Heart left ventricle (tissue), 16 donors: ENCODE measurements around the gene WIPF2. TPM values are rescaled to one million over a fixed set of nuclear protein-coding genes. Genes with fewer than 3 reads are reported as not detected.

Experiments
- ATAC-seq, 4 donors: fragments of 200-7000 bp; cut with Tn5 transposase; one replicate each; pipeline ENCODE4 v1.9.1; 2020 to 2022; ENCODE audit warnings: moderate library complexity in 4 of 4, mild to moderate bottlenecking in 3 of 4, moderate number of reproducible peaks in 1 of 4
- DNase-seq, 5 donors: peaks; one replicate each; pipeline ENCODE4 v3.0.0-alpha.2; 2020
- H3K27ac ChIP-seq, 12 donors: fragments of 200-600 bp; sonication (generic) in 4 of 12; one replicate each; pipeline versions ENCODE4 v1.5.0 to v1.8.0; 2016 to 2022; ENCODE audit warnings: mild to moderate bottlenecking in 2 of 12
- H3K27me3 ChIP-seq, 9 donors: fragments of 200-600 bp; sonication (generic) in 2 of 9; one replicate each; pipeline versions ENCODE4 v1.5.1 to v1.8.0; 2016 to 2022; ENCODE audit warnings: mild to moderate bottlenecking in 3 of 9
- H3K36me3 ChIP-seq, 9 donors: fragments of 200-600 bp; sonication (generic) in 2 of 9; one replicate each; pipeline versions ENCODE4 v1.5.0 to v1.8.0; 2018 to 2022; ENCODE audit warnings: mild to moderate bottlenecking in 2 of 9
- H3K4me1 ChIP-seq, 12 donors: fragments of 200-600 bp; sonication (generic) in 4 of 12; one replicate each; pipeline versions ENCODE4 v1.5.0 to v1.8.0; 2016 to 2022; ENCODE audit warnings: mild to moderate bottlenecking in 3 of 12
- H3K4me3 ChIP-seq, 12 donors: fragments of 200-600 bp; sonication (generic) in 4 of 12; one replicate each; pipeline versions ENCODE4 v1.5.0 to v1.8.0; 2017 to 2022; ENCODE audit warnings: mild to moderate bottlenecking in 9 of 12, moderate library complexity in 4 of 12
- H3K9me3 ChIP-seq, 12 donors: fragments of 200-600 bp; sonication (generic) in 4 of 12; one replicate each; pipeline versions ENCODE4 v1.5.0 to v1.8.0; 2016 to 2022; ENCODE audit warnings: mild to moderate bottlenecking in 1 of 12
- POLR2A ChIP-seq, 2 donors: fragments of 450-650 bp; IDR thresholded peaks; one replicate each; pipeline ENCODE4 v1.6.1; 2017; ENCODE audit warnings: antibody characterized with exemption in 2 of 2, mild to moderate bottlenecking in 2 of 2, moderate library complexity in 2 of 2
- WGBS, 4 donors: extraction: QIAGEN DNeasy Blood & Tissue Kit in 2 of 4; methylation state at CpG; one replicate each; pipeline versions ENCODE4 v1.1.5 to v1.1.7; 2013 to 2018; 5-methylcytosine and 5-hydroxymethylcytosine counted together
- intact Hi-C, 10 donors: fragments of 100-400 bp; cut with DNase I; formaldehyde crosslinking; loops; one replicate each; pipeline versions ENCODE4 v1.11.1 to v1.14.2; 2022
- microRNA-seq, 4 donors: library from miRNA; unstranded; fragments of <30 nt; microRNA quantifications; one replicate each; pipeline versions ENCODE4 to v1.2.0, GENCODE V29; 2017 to 2020
- polyA plus RNA-seq, 2 donors: library from polyadenylated mRNA; stranded (reverse); fragments of 200-250 nt; gene quantifications; one replicate each; pipeline ENCODE4 v1.2.3, GENCODE V29; 2013
- total RNA-seq, 9 donors: library from RNA; depleted of rRNA in 2 of 9; stranded (reverse); fragments of >200 nt in 2 of 9; fragmentation: NEBNext Ultra II Directional in 3 of 9; extraction: Animal tissue kit (Norgen Biotek cat#: 25700) in 3 of 9; gene quantifications; one replicate each; pipeline versions ENCODE4 v1.1.0 to v1.2.4, GENCODE V29; 2016 to 2023
- TF ChIP-seq, protein P1 (sequence below), 12 donors: fragments of 200-600 bp; sonication (generic) in 4 of 12; IDR thresholded peaks; one replicate each; pipeline versions ENCODE4 v1.5.0 to v1.8.0; 2018 to 2022; ENCODE audit warnings: antibody characterized with exemption in 12 of 12, mild to moderate bottlenecking in 5 of 12
- donor health status: ischemic (EF 13 %, LVEDD 7.1; RV severe dilation, severe dysfunction).
- donor health status: healthy with polysubstance abuse.
- donor health status: DM: no; HTN: yes; CAD: no.
- donor health status: DM: no; HTN: no; CAD: no.
- donor health status: ischemic (EF 25% LVEDD 6.9; RV normal size, moderate dysfunction).
- donor health status: ischemic (EF 25% LVEDD 5.7; RV mildly dilated, moderate dysfunction).
- donor health status: healthy.
- donor health status: DM: yes; HTN: yes; CAD: no.
- donor health status: ischemic (EF 35%, LVEDD 5.7; RV mildly dilated, moderate dysfunction).
- donor health status: nonischemic (EF 11% LVEDD 7.7; RV severe dilation, severe dysfunction).
- donor health status: DM: yes; HTN: yes; CAD: no.
- donor health status: PGD.
- donor health status: ischemic (EF 29% LVEDD 5.4; RV normal size, mild dysfunction).
- donor health status: nonischemic (EF 23%, LVEDD 6.1; RV moderate dilation, normal function).

The WIPF2 gene
- total and polyA plus RNA-seq, 11 donors, result 6.6 to 17.6 (median 11.2) TPM

DNA sequence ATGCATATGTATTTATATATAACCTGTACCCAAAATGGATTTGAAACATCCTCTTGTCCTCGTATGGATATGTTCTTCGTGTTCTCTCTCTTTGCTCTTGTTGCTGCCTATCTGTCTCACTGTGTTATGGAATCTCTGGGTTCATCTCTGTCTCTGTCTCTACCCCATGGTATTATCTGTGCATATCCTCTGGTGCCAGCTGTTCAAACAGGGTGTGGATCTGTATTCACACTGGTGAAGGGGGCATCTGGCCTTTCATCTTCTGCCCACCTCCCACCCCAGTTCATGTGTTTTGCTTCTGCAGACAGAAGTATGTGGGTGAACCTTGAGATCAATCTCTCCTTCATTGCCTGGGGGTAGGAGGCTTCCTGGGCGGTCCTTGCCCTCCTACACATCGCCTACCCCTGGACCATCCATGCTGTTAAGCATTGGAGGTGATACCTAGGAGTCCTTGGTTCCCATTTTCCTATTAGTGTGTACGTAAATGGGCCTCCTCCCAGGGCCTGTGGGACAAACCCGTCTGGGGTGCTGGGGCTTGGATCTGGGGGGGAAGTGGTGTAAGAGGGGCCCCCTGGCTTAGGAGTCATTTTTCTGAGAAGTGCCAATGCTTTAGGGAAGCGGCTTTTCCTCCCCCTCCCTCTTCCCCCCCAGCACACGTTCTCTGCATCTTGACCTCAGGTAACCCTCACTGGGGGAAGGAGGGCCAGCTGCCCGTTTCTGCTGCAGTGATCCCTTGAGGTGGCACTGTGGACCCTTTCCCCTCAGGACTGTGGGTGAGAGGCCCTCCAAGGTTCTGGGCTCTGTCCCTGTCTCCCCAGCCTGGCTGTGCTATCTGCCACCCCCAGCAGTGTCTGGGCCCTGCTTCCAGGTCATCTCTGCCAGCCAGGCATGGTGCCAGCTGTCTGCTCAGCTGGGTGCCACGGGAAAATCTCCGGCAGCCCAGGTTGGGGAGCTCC lies 111.0 kb downstream of the WIPF2 start:
- ATAC-seq (peak; percentile 35 to 51 (median 40)), DNase-seq (peak; percentile 82 to 89 (median 85))
- intact Hi-C loops, result no loop called here
- TF ChIP-seq, protein P1, sequence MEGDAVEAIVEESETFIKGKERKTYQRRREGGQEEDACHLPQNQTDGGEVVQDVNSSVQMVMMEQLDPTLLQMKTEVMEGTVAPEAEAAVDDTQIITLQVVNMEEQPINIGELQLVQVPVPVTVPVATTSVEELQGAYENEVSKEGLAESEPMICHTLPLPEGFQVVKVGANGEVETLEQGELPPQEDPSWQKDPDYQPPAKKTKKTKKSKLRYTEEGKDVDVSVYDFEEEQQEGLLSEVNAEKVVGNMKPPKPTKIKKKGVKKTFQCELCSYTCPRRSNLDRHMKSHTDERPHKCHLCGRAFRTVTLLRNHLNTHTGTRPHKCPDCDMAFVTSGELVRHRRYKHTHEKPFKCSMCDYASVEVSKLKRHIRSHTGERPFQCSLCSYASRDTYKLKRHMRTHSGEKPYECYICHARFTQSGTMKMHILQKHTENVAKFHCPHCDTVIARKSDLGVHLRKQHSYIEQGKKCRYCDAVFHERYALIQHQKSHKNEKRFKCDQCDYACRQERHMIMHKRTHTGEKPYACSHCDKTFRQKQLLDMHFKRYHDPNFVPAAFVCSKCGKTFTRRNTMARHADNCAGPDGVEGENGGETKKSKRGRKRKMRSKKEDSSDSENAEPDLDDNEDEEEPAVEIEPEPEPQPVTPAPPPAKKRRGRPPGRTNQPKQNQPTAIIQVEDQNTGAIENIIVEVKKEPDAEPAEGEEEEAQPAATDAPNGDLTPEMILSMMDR (IDR thresholded peaks at IDR 0.05), result no peak
- H3K27me3 ChIP-seq, result no peaks in the 10 kb centered on the region
- H3K4me3 ChIP-seq, result peak overlapping the region in 1 of 12 donors; percentile 39
- peak overlapping the region in 11 of 12 donors; percentile 66 to 98 (median 85) for H3K27ac ChIP-seq
- peaks cover 67 to 100% (median 99%) of the 10 kb centered on the region in 12 donors for H3K4me1 ChIP-seq
- peaks cover 0 to 11% (median 0%) of the 10 kb centered on the region in 9 donors for H3K36me3 ChIP-seq
- H3K9me3 ChIP-seq, result no peaks in the 10 kb centered on the region
- 30 to 38% (median 33%) methylated on average over 10 to 11 of the region's 11 CpGs for WGBS, 4 donors

DNA sequence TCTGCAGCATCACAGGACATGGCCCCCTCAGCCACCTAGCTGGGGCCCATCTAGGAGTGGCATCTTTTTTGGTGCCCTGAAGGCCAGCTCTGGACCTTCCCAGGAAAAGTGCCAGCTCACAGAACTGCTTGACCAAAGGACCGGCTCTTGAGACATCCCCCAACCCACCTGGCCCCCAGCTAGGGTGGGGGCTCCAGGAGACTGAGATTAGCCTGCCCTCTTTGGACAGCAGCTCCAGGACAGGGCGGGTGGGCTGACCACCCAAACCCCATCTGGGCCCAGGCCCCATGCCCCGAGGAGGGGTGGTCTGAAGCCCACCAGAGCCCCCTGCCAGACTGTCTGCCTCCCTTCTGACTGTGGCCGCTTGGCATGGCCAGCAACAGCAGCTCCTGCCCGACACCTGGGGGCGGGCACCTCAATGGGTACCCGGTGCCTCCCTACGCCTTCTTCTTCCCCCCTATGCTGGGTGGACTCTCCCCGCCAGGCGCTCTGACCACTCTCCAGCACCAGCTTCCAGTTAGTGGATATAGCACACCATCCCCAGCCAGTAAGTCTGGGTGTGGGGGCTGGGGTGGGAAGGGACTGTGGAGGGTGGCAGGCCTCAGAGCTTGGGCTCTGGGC lies 111.9 kb downstream of the WIPF2 start:
- no peak for TF ChIP-seq POLR2A (IDR thresholded peaks at IDR 0.05)
- TF ChIP-seq, protein P1 (IDR thresholded peaks at IDR 0.05), result no peak

DNA sequence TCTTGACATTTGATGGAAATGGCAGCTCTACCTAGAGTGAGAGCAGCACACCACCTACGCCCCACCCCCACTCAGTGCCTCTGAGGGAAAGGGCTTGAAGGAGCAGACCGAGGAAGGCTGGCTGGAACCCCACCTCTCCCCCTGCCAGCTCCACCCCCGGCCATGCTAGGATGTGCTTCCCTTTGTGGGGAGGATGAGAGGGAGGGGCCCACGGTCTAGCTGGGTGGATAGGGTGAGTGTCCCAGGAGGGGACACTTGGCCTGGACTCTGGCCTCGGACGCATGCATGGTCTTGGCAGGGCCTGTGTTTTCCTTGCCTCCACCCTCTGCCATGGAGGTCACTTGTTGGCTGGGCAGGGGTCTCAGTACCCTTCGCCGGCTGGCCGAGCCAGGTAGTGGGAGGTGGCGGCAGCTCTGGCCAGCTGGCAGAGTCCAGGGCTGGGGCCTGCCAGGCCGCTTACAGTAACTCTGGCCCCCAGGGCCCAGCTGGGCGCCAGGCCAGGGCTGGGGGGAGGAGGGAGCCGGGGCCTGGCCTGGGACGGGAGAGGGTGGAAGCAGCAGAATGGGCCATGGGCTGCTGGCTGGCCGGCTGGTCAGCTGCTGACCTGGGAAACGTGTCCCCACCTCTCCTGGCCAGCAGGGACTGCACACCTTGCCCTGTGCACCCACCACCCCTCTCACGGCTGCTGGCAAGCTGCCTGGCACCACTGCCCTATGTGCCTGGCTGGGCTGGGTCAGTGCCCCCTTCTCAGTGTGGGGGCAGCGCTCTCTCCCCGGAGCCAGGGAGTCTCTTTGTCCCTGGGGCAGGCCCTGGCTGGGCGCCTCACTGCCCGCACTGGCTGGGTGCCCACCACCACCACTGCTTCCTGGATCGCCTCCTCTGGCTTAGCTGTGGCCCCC lies 112.9 kb downstream of the WIPF2 start:
- Histone ChIP-seq H3K4me1 (peaks cover 58 to 100% (median 93%) of the 10 kb centered on the region in 12 donors), H3K36me3 (peaks cover 0 to 11% (median 0%) of the 10 kb centered on the region in 9 donors), H3K27ac (peak overlapping the region; percentile 47 to 98 (median 84)), H3K9me3 (no peaks in the 10 kb centered on the region), H3K27me3 (no peaks in the 10 kb centered on the region), H3K4me3 (peak overlapping the region in 9 of 12 donors; percentile 12 to 39 (median 25))
- ATAC-seq (peak; percentile 90 to 94 (median 92)), DNase-seq (peak; percentile 93 to 95 (median 95))
- WGBS, 4 donors, result 4 to 12% (median 7%) methylated on average over 17 to 22 of the region's 22 CpGs
- intact Hi-C loops, result loop anchor here in 1 of 10 donors (1.0 kb wide), 1 partner anchor 9 kb away; no protein-coding TSS in a partner anchor
- no peak for TF ChIP-seq POLR2A (IDR thresholded peaks at IDR 0.05)
- TF ChIP-seq, protein P1 (IDR thresholded peaks at IDR 0.05), result peak in 1 of 12 donors; percentile 7

More for the DNA sequence above, 111.9 kb downstream of the WIPF2 start:
- Histone ChIP-seq H3K4me1 (peaks cover 68 to 100% (median 99%) of the 10 kb centered on the region in 12 donors), H3K4me3 (peak overlapping the region in 2 of 12 donors; percentile 0 to 39), H3K36me3 (peaks cover 0 to 11% (median 0%) of the 10 kb centered on the region in 9 donors), H3K27ac (peak overlapping the region; percentile 47 to 98 (median 84)), H3K9me3 (no peaks in the 10 kb centered on the region), H3K27me3 (no peaks in the 10 kb centered on the region)
- peak in 2 of 5 donors; percentile 16 to 29 for DNase-seq
- 86 to 92% (median 88%) methylated on average over 8 to 10 of the region's 10 CpGs for WGBS, 4 donors
- ATAC-seq, result no peak
- intact Hi-C loops, result no loop called here

Small RNA genes lying within 50 kb of the gene (microRNA-seq; reads per million reads assigned to microRNA genes)
- gene MIR6867, result 0 to 0.60 (median 0.10) reads per million in 4 donors

Other genes with a start within 250 kb of the WIPF2 start
- 100 to 1,000 TPM in 2 of 9 donors, 10 to 100 TPM in 7; 68.9 to 117 (median 83.3) TPM for gene PSMD3, start 238.5 kb upstream of the WIPF2 start, total RNA-seq
- 100 to 1,000 TPM in 1 of 2 donors, 10 to 100 TPM in 1; 72.6 to 142 TPM for gene PSMD3, start 238.5 kb upstream of the WIPF2 start, polyA plus RNA-seq
- gene CSF3, start 203.9 kb upstream of the WIPF2 start, total RNA-seq, result 1 to 10 TPM in 1 of 9 donors, under 1 TPM in 1, not detected in 7; 0.80 to 1.3 TPM
- under 1 TPM; 0.14 to 0.46 TPM for gene CSF3, start 203.9 kb upstream of the WIPF2 start, polyA plus RNA-seq
- gene MED24, start 164.9 kb upstream of the WIPF2 start, total RNA-seq, result 10 to 100 TPM; 51.1 to 75.4 (median 58.3) TPM
- 10 to 100 TPM; 52.7 to 61.8 TPM for gene MED24, start 164.9 kb upstream of the WIPF2 start, polyA plus RNA-seq
- gene THRA, start 156.3 kb upstream of the WIPF2 start, total RNA-seq, result 100 to 1,000 TPM in 1 of 9 donors, 10 to 100 TPM in 8; 63.2 to 105 (median 73.2) TPM
- gene THRA, start 156.3 kb upstream of the WIPF2 start, polyA plus RNA-seq, result 10 to 100 TPM; 50.6 to 56.2 TPM
- 10 to 100 TPM in 6 of 9 donors, 1 to 10 TPM in 3; 5.8 to 36.1 (median 21.8) TPM for gene NR1D1, start 118.7 kb upstream of the WIPF2 start, total RNA-seq
- 10 to 100 TPM in 1 of 2 donors, 1 to 10 TPM in 1; 6.1 to 20.2 TPM for gene NR1D1, start 118.7 kb upstream of the WIPF2 start, polyA plus RNA-seq
- gene MSL1, start 97.3 kb upstream of the WIPF2 start, total RNA-seq, result 10 to 100 TPM; 32.0 to 54.1 (median 45.1) TPM
- 10 to 100 TPM; 32.2 to 54.7 TPM for gene MSL1, start 97.3 kb upstream of the WIPF2 start, polyA plus RNA-seq
- 10 to 100 TPM; 26.5 to 54.3 (median 42.2) TPM for gene CASC3, start 78.8 kb upstream of the WIPF2 start, total RNA-seq
- 10 to 100 TPM; 27.9 to 33.4 TPM for gene CASC3, start 78.8 kb upstream of the WIPF2 start, polyA plus RNA-seq
- gene RAPGEFL1, start 41.8 kb upstream of the WIPF2 start, total RNA-seq, result 1 to 10 TPM; 2.2 to 4.8 (median 2.9) TPM
- gene RAPGEFL1, start 41.8 kb upstream of the WIPF2 start, polyA plus RNA-seq, result 1 to 10 TPM; 3.3 to 6.6 TPM
- 1 to 10 TPM in 2 of 9 donors, under 1 TPM in 7; 0.07 to 9.8 (median 0.69) TPM for gene CDC6, start 68.6 kb downstream of the WIPF2 start, total RNA-seq
- gene CDC6, start 68.6 kb downstream of the WIPF2 start, polyA plus RNA-seq, result 1 to 10 TPM in 1 of 2 donors, under 1 TPM in 1; 0.34 to 2.8 TPM
- gene RARA, start 89.9 kb downstream of the WIPF2 start, total RNA-seq, result 10 to 100 TPM; 14.1 to 41.4 (median 19.4) TPM
- 10 to 100 TPM; 15.5 to 22.0 TPM for gene RARA, start 89.9 kb downstream of the WIPF2 start, polyA plus RNA-seq
- 1 to 10 TPM; 1.2 to 8.7 (median 2.2) TPM for gene GJD3, start 145.4 kb downstream of the WIPF2 start, total RNA-seq
- gene GJD3, start 145.4 kb downstream of the WIPF2 start, polyA plus RNA-seq, result under 1 TPM; 0.30 to 0.35 TPM
- 10 to 100 TPM in 1 of 9 donors, 1 to 10 TPM in 5, under 1 TPM in 3; 0.39 to 28.9 (median 1.7) TPM for gene TOP2A, start 198.6 kb downstream of the WIPF2 start, total RNA-seq
- gene TOP2A, start 198.6 kb downstream of the WIPF2 start, polyA plus RNA-seq, result under 1 TPM; 0.11 to 0.28 TPM
- gene IGFBP4, start 224.1 kb downstream of the WIPF2 start, total RNA-seq, result 100 to 1,000 TPM; 103 to 342 (median 129) TPM
- gene IGFBP4, start 224.1 kb downstream of the WIPF2 start, polyA plus RNA-seq, result 100 to 1,000 TPM; 136 to 174 TPM